Kidney tubule cell (primary cell): Measurements from ENCODE around the gene CST11.
A peak's percentile ranks its signal among the peaks of the same experiment; 100 is the strongest.

Source experiments
- DNase-seq: peaks from one replicate; pipeline ENCODE4 v3.0.0-alpha.2; 2018; ENCODE audit warnings: low spot score

Gene CST11

DNA sequence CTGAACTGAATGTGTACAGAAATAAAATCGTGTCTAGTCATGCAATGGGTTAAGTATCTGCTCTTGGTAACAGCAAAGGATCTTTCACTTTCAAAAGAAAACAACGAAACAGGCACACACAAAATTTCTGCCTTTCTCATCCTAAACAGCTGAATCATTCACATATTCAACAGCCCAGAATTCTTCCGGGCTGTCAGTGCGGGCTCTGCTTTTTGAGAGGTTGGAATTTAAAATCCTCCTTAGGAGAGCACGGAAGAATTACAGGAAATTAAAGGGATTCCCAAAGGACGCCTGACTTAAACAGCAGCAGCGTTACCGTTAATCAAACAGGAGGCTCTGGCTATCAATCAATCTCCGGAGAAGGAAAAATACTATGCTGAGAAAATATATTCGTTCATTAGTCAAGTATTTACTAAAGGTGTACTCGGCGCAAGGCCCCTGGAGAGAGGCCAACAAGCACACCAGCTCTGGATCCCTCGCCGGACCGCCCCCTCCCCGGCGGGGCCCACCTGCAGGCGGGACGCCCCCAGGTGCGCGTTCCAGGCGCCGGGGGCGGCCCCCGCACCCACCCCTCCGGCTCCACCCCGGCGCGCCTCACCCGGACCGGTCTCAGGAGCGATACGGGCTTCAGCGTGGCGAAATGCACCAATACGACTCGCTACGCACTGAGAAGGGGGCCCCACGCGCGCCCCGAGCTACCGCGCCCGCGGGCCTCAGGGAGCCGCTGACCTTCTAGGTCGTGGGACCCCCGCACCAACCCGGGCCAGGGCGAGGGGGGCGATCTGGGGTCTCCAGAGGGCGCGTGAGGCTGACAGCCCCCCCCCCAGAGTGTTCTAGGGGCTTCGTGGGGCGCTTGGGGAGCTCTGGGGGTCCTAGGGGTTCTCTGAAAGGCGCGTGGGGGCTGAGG lies 32.4 kb downstream of the CST11 start:
- peak; percentile 71 for DNase-seq

DNA sequence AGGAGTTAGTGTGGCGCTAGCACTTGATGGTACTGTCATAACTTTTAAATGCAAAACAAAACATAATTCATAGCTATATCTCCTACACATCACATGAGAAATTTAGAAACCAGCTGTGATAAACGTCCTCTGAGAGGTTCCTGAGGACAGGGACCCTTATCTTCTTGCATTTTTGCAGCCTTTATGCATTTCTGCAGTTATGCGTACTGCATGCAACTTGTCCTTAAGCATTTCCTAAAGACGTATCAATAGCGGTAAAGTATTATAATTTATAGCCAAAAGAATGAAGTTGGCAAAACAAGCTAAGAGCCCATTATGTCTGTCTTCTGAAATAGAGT lies 33.0 kb downstream of the CST11 start:
- DNase-seq = no peak

DNA sequence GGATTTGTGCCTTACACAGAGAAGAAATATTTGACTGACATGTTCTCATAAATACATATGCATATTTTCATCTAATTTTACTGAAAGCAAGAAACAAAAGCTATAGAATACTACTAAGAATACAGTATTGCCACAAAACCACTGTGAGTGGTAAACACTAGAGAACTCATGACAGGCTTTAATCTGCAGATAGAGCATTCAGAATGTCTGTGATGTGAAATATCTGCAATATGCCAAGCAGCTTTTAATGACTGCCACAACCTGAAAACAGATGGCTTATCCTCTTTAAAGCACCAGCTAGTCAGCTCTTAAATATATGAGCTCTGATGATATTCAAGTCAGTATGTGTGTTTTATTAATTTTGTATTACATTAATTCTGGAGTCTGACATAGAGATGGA lies 34.8 kb downstream of the CST11 start:
- no peak for DNase-seq

DNA sequence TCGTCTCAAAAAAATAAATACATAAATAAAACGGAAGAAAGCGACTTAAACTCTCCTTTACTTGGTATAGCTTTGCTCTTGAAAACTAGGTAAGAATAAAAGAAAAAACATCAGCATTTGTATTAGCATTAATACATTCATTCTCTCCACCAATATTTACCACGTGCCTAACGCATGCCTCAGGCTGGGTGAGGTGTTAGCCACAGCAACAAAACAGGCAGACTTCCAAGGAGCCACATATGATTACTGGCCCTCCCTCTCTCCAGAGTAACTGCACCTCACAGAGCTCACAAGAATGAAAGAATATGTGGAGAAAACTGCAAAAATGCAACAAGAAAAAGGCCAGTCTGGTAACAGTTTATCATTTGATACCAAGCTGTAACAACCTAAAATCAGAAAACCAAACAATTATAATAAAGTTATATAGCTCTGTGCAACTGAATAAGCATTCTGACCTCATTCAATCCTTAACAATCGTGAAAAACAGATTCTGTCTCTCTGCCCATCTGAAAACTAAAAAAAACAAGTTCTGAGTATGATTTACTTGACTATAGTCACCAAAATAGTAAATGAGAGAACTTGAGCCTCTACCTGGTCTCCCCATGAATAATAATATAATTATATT lies 36.6 kb downstream of the CST11 start:
- peak; percentile 22 for DNase-seq

DNA sequence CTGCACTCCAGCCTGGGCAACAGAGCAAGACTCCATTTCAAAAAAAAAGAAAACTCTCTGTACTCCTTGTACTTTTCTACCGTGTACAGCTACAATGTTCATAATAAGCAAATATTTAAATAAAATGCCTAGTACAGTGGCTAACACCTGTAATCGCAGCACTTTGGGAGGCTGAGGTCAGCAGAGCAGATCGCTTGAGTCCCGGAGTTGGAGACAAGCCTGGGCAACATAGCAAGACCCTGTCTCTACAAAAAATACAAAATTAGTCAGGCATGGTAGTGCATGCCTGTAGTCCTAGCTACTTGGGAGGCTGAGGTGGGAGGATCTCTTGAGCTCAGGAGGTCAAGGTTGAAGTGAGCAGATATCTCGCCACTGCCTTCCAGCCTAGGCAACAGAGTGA lies 37.1 kb downstream of the CST11 start:
- DNase-seq = no peak

DNA sequence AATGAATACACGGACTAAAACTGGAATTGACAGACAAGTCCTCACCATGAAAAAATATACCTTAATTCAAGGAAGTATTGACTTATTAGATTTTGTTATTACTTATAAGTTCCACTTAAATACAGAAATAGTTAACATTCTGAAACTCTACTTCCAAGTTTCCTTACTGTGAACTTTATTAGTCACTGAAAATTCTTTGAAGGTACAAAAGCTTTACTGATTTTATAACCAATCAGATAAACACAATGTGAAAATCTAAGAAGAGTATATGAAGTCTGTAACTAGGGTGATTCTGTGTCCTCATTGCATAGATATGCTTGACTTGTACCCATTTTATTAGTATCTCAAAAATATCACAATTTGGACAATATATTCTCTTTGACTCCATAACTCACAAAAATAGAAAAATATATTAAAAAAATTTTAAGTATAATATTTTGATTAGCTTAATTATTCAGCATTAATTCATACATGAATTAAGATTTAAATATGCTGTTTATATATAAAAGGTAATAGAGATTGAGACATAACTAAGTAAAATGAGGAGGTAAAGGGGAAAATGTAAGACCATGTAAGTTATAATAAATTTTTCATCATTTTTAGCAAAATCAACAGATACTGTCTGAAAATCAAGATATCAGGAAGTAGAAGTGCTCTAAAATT lies 38.0 kb downstream of the CST11 start:
- DNase-seq = no peak

DNA sequence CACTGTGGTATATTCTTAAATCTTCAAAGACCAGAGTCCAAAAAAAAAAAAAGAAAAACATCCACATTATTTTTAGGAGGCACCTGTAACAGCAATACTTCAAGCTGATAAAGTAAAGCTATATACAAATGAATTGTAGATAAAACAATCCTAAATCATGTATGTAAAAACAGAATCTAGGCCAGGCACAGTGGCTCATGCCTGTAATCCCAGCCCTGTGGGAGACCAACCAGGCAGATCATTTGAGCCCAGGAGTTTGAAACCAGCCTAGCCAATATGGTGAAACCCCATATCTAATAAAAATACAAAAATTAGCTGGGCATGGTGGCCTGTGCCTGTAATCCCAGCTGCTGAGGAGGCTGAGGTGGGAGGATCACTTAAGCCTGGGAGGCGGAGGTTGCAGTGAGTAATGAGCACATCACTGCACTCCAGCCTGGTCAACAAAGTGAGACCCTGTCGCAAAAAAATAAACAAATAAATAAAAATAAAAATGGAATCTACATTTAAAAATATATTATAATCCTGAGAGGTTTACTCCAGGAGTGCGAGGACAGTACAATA lies 38.7 kb downstream of the CST11 start:
- no peak for DNase-seq

DNA sequence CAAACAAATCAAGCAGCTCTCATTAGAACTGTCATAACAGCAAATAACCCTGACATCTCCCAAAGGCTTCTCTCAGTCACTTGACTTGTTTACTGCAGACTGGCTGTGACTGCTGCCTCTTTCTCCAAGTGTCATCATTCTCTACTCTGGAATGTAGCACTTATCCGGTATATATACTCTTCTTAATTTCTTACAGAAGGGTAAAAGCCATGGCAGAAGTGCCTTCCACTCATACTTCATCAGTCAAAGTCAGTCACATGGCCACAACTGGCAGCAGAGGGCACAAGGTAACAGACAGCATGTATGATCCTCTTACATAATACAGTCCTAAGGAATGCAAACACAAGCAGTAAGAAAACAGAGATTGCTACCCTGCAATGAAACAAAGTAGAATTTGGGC lies 40.6 kb downstream of the CST11 start:
- DNase-seq = no peak

DNA sequence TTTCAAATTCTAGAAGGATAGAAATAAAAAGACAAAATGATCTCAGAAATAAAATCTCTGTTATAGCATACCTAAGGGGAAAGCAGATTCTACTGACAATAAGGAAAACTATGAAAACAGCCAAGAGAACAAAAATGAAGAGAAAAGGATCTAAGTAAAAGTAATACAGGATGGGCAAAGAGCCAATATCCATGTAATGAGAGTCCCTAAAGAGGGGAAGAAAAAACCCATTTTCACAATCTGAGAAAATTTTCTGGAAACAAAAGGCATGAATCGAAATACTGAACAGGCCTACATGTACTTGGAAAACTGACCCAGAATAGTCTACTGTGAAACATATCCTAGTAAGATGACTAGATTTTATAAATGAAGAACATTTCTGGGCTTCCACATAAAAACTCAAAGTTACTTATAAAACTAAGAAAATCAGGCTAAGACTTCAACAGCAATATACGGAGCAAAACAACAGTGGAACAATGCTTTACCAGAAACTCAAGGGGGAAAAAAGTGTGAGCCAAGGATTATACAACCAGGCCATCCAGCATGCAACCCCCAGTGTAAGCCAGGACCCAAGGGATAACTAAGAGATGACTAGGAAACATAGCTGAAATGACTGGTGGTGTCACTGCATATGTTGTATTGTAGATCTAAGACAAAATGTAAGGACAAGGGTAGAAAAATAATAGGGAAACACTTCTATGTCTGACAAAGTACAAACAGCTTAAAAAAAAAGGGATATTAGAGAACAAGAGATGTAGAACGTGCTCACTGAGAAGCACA lies 41.6 kb downstream of the CST11 start:
- no peak for DNase-seq

DNA sequence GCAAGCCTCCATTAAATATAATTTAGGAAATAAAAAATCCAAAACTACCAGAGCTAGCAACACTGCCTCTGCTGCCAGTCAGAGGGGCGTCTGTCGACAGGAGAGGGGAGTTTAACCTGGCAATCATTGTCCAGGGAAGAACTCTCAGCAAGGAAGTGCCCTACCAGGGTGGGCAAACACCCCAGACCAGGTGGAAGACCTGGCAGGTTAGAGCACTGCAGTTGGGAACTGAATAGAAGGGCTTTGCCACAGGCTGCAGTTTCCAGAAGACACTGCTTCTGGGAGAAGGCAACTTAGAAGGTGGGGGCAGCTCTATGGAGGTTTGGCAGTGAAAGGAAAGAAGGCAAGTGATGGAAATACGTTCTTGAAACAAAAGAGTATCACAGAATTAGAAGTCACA lies 42.9 kb downstream of the CST11 start:
- DNase-seq = no peak

DNA sequence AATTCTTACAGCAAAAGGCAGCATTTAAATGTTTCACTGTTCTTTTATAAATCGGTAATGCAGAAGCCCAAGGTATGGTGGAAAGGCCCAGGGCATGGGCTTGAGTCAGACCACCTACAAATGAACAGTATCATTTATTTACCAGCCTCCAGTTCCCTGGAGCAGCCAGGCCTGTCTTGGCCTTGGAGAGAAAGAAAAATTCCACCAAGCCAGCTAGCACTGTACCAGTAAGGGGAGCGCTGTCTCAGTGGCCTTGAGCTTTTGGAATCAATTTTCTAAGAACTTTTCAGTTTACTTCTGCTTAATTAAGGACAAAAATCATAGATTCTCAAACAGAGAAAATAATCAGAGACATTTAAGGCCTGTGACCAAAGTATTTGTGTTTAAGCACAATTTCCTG lies 43.7 kb downstream of the CST11 start:
- DNase-seq = no peak

DNA sequence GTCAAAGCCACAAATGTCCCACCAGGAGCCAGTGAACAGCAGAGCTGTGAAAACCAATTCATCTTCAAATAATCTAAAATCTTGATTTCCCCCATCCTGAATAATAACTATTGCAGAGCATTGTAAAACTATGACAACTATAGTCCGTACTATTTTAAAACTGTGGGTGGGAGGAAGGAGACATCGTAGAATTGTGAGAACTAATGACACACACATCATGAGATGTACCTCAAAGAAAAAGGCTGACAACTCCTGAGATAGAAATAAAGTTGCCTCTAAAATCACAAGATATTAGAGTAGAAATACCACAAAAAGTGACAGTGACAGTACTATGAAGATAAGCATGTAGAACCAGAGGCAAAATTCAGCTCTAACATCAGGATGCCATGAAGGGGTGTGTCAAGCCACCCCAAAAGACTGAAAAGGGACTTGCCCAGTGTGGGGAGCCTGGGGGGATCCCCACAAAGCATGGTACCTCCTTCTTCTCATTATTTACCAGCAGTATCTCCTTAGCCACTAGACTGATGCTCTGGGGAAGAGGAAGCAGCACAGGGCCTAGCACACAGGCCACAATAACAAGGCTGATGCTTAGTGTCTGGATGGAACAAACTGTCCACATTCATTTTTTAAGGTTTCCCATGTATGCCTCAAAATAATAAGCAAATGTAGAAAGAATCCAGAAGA lies 44.8 kb downstream of the CST11 start:
- no peak for DNase-seq

DNA sequence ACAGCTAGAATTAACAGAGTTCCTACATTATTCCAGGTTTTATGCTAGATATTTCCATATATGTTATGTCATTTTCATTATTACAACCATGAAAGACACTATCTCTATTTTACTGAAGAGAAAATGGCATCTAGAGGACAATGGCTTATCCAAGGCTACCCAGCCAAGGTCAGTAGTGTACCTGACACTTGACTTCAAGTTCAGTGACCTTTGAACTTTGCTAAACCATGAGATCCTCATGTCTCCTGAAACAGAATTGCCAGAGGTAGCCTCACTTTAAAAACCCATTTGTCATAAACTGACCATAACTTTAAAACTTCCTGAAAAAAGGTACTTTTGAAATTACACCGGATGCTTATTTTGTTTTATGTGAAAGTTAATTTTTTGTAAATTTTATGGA lies 45.8 kb downstream of the CST11 start:
- DNase-seq = no peak

DNA sequence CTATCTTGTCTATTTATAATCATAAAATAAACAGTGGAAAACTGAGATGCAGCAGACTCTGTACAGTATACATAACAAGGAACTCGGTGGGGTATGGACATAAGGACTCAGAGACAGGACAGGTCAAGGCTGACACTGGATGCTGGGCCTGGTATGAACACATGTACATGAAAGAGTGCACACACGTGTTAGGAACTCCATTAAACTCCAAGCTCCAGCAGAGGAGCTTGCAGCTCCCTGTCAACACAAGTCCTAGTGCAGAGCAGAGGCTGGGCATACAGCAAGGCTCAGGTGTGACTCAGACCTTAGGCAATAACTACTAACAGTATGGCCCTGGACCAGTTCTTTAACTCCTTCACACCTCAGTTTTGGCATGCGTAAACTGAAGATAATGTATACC lies 48.5 kb downstream of the CST11 start:
- DNase-seq = peak; percentile 23

DNA sequence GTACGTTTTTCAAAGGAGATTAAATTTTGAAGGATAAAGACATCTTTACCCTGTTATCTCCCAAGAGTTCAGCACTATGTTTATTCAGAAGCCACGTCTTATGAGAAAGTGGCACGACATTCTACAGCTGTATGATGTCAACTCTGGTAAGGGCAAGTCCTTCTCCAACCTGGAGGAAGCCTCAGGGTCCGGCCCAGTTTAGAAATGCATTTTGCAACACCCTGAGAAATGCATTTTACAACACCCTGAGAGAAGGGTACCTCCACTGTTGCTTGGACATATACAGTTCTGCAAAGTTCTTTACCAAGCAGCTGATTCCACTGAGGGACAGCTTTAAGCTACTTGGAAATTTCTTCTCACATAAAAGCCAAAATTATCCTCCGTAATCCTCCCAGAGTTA lies 48.9 kb downstream of the CST11 start:
- DNase-seq = no peak

DNA sequence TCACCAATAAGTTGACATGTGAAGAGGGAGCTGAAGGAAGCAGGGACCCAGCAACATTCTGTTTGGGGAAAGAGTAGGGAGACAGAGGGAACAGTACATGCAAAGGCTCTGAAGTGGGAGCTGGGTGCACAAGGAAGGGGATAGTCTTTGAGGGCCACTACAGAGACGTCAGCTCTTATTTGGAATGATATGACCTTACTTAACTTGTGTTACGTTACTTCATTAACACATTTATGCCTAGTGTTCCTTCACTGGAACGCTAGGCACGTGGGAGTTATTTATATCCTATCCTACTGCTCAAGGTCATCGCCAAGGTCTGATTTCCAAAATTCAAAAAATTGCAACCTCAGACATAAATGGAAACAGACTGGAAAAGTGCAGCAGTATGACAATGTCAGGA lies 51.6 kb downstream of the CST11 start:
- no peak for DNase-seq
